Activated naive CD8-positive, alpha-beta T cell (primary cell): Measurements from ENCODE around the gene MTHFR.

Experiments
- H3K27ac Mint-ChIP-seq: one replicate; pipeline ENCODE4 v1.8.0; 2021; ENCODE audit warnings: mixed read lengths
- H3K27me3 Mint-ChIP-seq: one replicate; pipeline ENCODE4 v1.8.0; 2021; ENCODE audit warnings: mixed read lengths
- H3K36me3 Mint-ChIP-seq: one replicate; pipeline ENCODE4 v1.8.0; 2021; ENCODE audit warnings: mixed read lengths
- H3K4me1 Mint-ChIP-seq: one replicate; pipeline ENCODE4 v1.8.0; 2021; ENCODE audit warnings: low read depth, mixed read lengths
- H3K4me3 Mint-ChIP-seq: one replicate; pipeline ENCODE4 v1.8.0; 2021; ENCODE audit warnings: mild to moderate bottlenecking, mixed read lengths
- H3K9me3 Mint-ChIP-seq: one replicate; pipeline ENCODE4 v1.8.0; 2021; ENCODE audit warnings: low read depth, mixed read lengths

Gene MTHFR

GRCh38 chr1:11837767-11838348 lies 32.1 kb upstream of the MTHFR start:
- H3K36me3 Mint-ChIP-seq: peaks cover 8% of the 10 kb centered on the region
- H3K27ac Mint-ChIP-seq: no peak overlapping the region
- no peaks in the 10 kb centered on the region for H3K27me3 Mint-ChIP-seq
- no peak overlapping the region for H3K4me3 Mint-ChIP-seq
- H3K9me3 Mint-ChIP-seq: no peaks in the 10 kb centered on the region
- no peaks in the 10 kb centered on the region for H3K4me1 Mint-ChIP-seq

GRCh38 chr1:11836955-11837766 lies 31.4 kb upstream of the MTHFR start:
- Mint-ChIP-seq H3K9me3 (no peaks in the 10 kb centered on the region), H3K4me1 (no peaks in the 10 kb centered on the region), H3K4me3 (no peak overlapping the region), H3K27ac (no peak overlapping the region), H3K27me3 (no peaks in the 10 kb centered on the region), H3K36me3 (peaks cover 8% of the 10 kb centered on the region)

- Mint-ChIP-seq H3K9me3 (no peaks in the 10 kb centered on the region), H3K4me1 (no peaks in the 10 kb centered on the region), H3K36me3 (peaks cover 5% of the 10 kb centered on the region), H3K4me3 (no peak overlapping the region), H3K27me3 (no peaks in the 10 kb centered on the region), H3K27ac (peak overlapping the region; percentile 7)
Observed at GRCh38 chr1:11835441-11836225, 29.9 kb upstream of the MTHFR start.

GRCh38 chr1:11833900-11834299 lies 28.1 kb upstream of the MTHFR start:
- Mint-ChIP-seq H3K27me3 (no peaks in the 10 kb centered on the region), H3K4me3 (no peak overlapping the region), H3K4me1 (no peaks in the 10 kb centered on the region), H3K9me3 (no peaks in the 10 kb centered on the region), H3K27ac (no peak overlapping the region), H3K36me3 (peaks cover 4% of the 10 kb centered on the region)

GRCh38 chr1:11833497-11833896 lies 27.7 kb upstream of the MTHFR start:
- Mint-ChIP-seq H3K9me3 (no peaks in the 10 kb centered on the region), H3K36me3 (peaks cover 2% of the 10 kb centered on the region), H3K4me1 (no peaks in the 10 kb centered on the region), H3K4me3 (no peak overlapping the region), H3K27ac (no peak overlapping the region), H3K27me3 (no peaks in the 10 kb centered on the region)

GRCh38 chr1:11831945-11832725 lies 26.4 kb upstream of the MTHFR start:
- H3K27ac Mint-ChIP-seq: no peak overlapping the region
- H3K36me3 Mint-ChIP-seq: peaks cover 2% of the 10 kb centered on the region
- no peaks in the 10 kb centered on the region for H3K9me3 Mint-ChIP-seq
- no peaks in the 10 kb centered on the region for H3K27me3 Mint-ChIP-seq
- no peaks in the 10 kb centered on the region for H3K4me1 Mint-ChIP-seq
- H3K4me3 Mint-ChIP-seq: no peak overlapping the region

GRCh38 chr1:11828511-11828910 lies 22.7 kb upstream of the MTHFR start:
- Mint-ChIP-seq H3K27me3 (no peaks in the 10 kb centered on the region), H3K27ac (no peak overlapping the region), H3K9me3 (no peaks in the 10 kb centered on the region), H3K4me3 (no peak overlapping the region), H3K4me1 (no peaks in the 10 kb centered on the region), H3K36me3 (no peaks in the 10 kb centered on the region)

- Mint-ChIP-seq H3K4me1 (no peaks in the 10 kb centered on the region), H3K36me3 (no peaks in the 10 kb centered on the region), H3K27me3 (no peaks in the 10 kb centered on the region), H3K4me3 (no peak overlapping the region), H3K9me3 (no peaks in the 10 kb centered on the region), H3K27ac (no peak overlapping the region)
Observed at GRCh38 chr1:11826946-11827345, 21.2 kb upstream of the MTHFR start.

GRCh38 chr1:11825131-11825530 lies 19.4 kb upstream of the MTHFR start:
- Mint-ChIP-seq H3K4me1 (no peaks in the 10 kb centered on the region), H3K27ac (no peak overlapping the region), H3K36me3 (no peaks in the 10 kb centered on the region), H3K4me3 (no peak overlapping the region), H3K9me3 (no peaks in the 10 kb centered on the region), H3K27me3 (no peaks in the 10 kb centered on the region)

GRCh38 chr1:11823366-11824137 lies 17.8 kb upstream of the MTHFR start:
- Mint-ChIP-seq H3K4me3 (no peak overlapping the region), H3K27me3 (no peaks in the 10 kb centered on the region), H3K4me1 (no peaks in the 10 kb centered on the region), H3K27ac (no peak overlapping the region), H3K9me3 (no peaks in the 10 kb centered on the region), H3K36me3 (no peaks in the 10 kb centered on the region)

GRCh38 chr1:11822091-11822490 lies 16.3 kb upstream of the MTHFR start:
- Mint-ChIP-seq H3K36me3 (peaks cover 3% of the 10 kb centered on the region), H3K9me3 (no peaks in the 10 kb centered on the region), H3K4me1 (no peaks in the 10 kb centered on the region), H3K27me3 (no peaks in the 10 kb centered on the region), H3K4me3 (no peak overlapping the region), H3K27ac (no peak overlapping the region)

- Mint-ChIP-seq H3K36me3 (peaks cover 6% of the 10 kb centered on the region), H3K4me1 (peaks cover 2% of the 10 kb centered on the region), H3K4me3 (no peak overlapping the region), H3K27ac (no peak overlapping the region), H3K27me3 (no peaks in the 10 kb centered on the region), H3K9me3 (no peaks in the 10 kb centered on the region)
Observed at GRCh38 chr1:11817192-11817591, 11.4 kb upstream of the MTHFR start.

- no peak overlapping the region for H3K27ac Mint-ChIP-seq
- H3K9me3 Mint-ChIP-seq: no peaks in the 10 kb centered on the region
- no peak overlapping the region for H3K4me3 Mint-ChIP-seq
- H3K27me3 Mint-ChIP-seq: no peaks in the 10 kb centered on the region
- H3K36me3 Mint-ChIP-seq: peaks cover 8% of the 10 kb centered on the region
- peaks cover 11% of the 10 kb centered on the region for H3K4me1 Mint-ChIP-seq
Observed at GRCh38 chr1:11813021-11813420, 7.3 kb upstream of the MTHFR start.

- Mint-ChIP-seq H3K4me3 (peak overlapping the region; percentile 98), H3K9me3 (no peaks in the 10 kb centered on the region), H3K36me3 (peaks cover 2% of the 10 kb centered on the region), H3K27me3 (no peaks in the 10 kb centered on the region), H3K27ac (peak overlapping the region; percentile 82), H3K4me1 (peaks cover 51% of the 10 kb centered on the region)
Observed at GRCh38 chr1:11807133-11807532, 1.4 kb upstream of the MTHFR start.
